ENCODE data around the gene SPACA7. TPM values are rescaled to one million over a fixed set of nuclear protein-coding genes. Genes with fewer than 3 reads are reported as not detected.

Gene SPACA7
- total RNA-seq, 2 donors from 2014 or later, result not detected

DNA sequence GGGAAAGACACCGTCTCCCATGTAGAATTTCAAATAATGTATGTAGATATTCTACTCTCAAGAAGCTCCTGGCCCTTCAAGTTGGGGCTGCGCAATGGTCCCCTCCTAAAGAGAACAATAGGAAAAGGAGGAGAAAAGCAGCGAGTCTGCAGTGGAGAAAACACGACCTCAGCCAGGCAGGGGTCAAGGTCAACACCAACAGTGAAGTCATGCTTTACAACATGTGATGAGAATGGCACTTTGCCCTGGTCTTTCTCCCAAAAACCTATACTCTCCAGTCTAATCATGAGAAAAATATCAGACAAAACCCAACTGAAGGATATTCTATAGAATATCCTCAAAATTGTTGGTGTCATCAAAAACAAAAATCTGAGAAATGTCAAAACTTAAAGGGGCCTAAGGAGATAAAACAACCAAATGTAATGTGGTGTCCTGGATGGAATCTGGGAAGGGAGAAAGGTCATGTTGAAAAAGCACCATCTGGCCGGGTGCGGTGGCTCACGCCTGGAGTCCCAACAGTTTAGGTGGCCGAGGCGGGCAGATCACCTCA lies 101.0 kb downstream of the SPACA7 start:
- ATAC-seq, result no peak
- intact Hi-C loops (cut with DNase I), result no loop called here
- no peak for DNase-seq

DNA sequence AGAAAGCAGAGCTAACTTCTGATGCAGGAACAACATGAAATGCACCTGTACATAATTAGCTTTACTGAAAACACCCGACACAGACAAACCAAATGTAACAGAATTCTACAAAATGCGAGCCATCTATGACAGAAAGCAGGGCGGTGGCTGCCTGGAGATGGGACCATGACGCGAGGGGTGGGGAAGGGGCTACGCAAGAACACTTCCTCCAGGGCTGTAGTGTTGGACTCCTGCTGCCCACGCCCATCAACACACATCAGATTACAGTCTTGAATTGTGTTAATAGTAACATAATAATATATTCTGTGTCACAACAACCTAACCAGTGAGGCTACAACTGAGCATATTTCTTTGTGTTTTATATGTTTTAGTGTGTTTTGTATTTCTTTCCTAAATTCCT lies 103.2 kb downstream of the SPACA7 start:
- intact Hi-C loops (cut with DNase I), result no loop called here
- ATAC-seq, result no peak

DNA sequence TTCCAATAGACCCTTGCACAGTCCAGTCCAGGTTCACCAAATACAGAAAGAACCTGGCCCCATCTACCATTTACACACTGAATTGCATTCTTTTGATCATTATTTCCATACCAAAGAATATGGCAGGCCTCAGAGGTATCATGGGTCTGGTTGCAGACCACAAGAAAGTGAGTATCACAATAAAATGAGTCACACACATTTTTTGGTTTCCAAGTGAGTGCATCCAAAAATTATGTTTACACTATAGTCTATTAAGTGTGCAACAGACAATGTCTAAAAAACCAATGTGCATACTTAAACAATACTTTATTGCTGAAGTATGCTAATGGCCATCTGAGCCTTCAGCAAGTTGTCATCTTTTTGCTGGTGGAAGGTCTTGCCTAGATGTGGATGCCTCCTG lies 105.3 kb downstream of the SPACA7 start:
- intact Hi-C loops (cut with DNase I), result no loop called here
- no peak for ATAC-seq

More for the DNA sequence above, 103.2 kb downstream of the SPACA7 start:
- no peak for DNase-seq

DNA sequence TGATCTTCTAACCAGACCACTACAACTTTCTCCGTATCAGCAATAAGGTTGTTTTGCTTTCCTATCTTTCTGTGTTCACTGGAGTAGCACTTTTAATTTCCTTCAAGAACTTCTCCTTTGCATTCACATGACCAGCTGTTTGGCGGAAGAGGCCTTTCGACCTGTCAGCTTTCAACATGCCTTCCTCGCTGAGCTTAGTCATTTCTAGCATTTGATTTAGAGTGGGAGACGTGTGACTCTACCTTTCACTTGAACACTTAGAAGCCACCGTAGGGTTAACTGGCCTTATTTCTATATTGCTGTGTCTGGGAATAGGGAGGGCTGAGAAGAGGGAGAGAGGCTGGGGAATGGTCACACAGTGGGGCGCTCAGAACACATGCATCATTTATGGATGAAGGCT lies 107.1 kb downstream of the SPACA7 start:
- intact Hi-C loops (cut with DNase I), result no loop called here
- DNase-seq, result no peak
- ATAC-seq, result no peak

More for the DNA sequence above, 105.3 kb downstream of the SPACA7 start:
- DNase-seq, result no peak

Other genes starting within 250 kb of the SPACA7 start
- 10 to 100 TPM; 18.6 to 19.5 TPM for gene TUBGCP3, start 211.8 kb downstream of the SPACA7 start, total RNA-seq